H9 (cell line): ENCODE measurements around the gene PLA2R1. TPM values are rescaled to one million over a fixed set of nuclear protein-coding genes. Genes with fewer than 3 reads are reported as not detected.

Experiments
- DNase-seq: peaks from one replicate; pipeline ENCODE4 v3.0.0-alpha.2; 2017
- H2AFZ ChIP-seq: one replicate; pipeline ENCODE4 v1.6.1; 2013; ENCODE audit warnings: mild to moderate bottlenecking, low read length, control low read depth, moderate library complexity
- H2AK5ac ChIP-seq: 2 replicates; pipeline ENCODE4 v1.6.1; 2013; ENCODE audit warnings: low read length, control low read depth, mixed read lengths; ENCODE audit not compliant: insufficient read length
- H2BK120ac ChIP-seq: one replicate; pipeline ENCODE4 v1.6.1; 2013; ENCODE audit warnings: low read depth, mild to moderate bottlenecking, low read length, control low read depth, inconsistent platforms; ENCODE audit not compliant: poor library complexity, severe bottlenecking
- H2BK12ac ChIP-seq: 2 replicates; pipeline ENCODE4 v1.6.1; 2013; ENCODE audit warnings: low read length, control low read depth, mixed read lengths, low read depth; ENCODE audit not compliant: insufficient read length
- H2BK15ac ChIP-seq: 2 replicates; pipeline ENCODE4 v1.6.1; 2013; ENCODE audit warnings: low read depth, low read length, control low read depth
- H2BK20ac ChIP-seq: one replicate; pipeline ENCODE4 v1.6.1; 2013; ENCODE audit warnings: low read depth, mild to moderate bottlenecking, low read length, control low read depth, inconsistent platforms; ENCODE audit not compliant: poor library complexity, severe bottlenecking
- H2BK5ac ChIP-seq: 2 replicates; pipeline ENCODE4 v1.6.1; 2013; ENCODE audit warnings: low read length, control low read depth, mixed read lengths; ENCODE audit not compliant: insufficient read length
- H3K14ac ChIP-seq: 2 replicates; pipeline ENCODE4 v1.6.1; 2013; ENCODE audit warnings: low read length, control low read depth; ENCODE audit not compliant: insufficient read depth
- H3K18ac ChIP-seq: 2 replicates; pipeline ENCODE4 v1.6.1; 2013; ENCODE audit warnings: low read depth, mild to moderate bottlenecking, mixed read lengths, low read length, control low read depth; ENCODE audit not compliant: insufficient read length
- H3K23ac ChIP-seq: 2 replicates; pipeline ENCODE4 v1.6.1; 2013; ENCODE audit warnings: low read length, control low read depth, mixed read lengths, low read depth; ENCODE audit not compliant: insufficient read length
- H3K23me2 ChIP-seq: 2 replicates; pipeline ENCODE4 v1.6.1; 2013; ENCODE audit warnings: low read depth, mild to moderate bottlenecking, mixed read lengths, low read length, control low read depth; ENCODE audit not compliant: insufficient read length, poor library complexity, severe bottlenecking
- H3K27ac ChIP-seq: 2 replicates; pipeline ENCODE4 v1.5.1; 2013; ENCODE audit warnings: low read length, control low read depth, mixed read lengths, low read depth; ENCODE audit not compliant: insufficient read length
- H3K27me3 ChIP-seq: 2 replicates; pipeline ENCODE4 v1.6.1; 2013; ENCODE audit warnings: low read length, control low read depth, inconsistent platforms; ENCODE audit not compliant: insufficient read depth
- H3K4ac ChIP-seq: 2 replicates; pipeline ENCODE4 v1.6.1; 2013; ENCODE audit warnings: low read depth, mild to moderate bottlenecking, control low read depth, inconsistent platforms, low read length, moderate library complexity
- H3K4me1 ChIP-seq: 2 replicates; pipeline ENCODE4 v1.6.1; 2013; ENCODE audit warnings: low read length, control low read depth, inconsistent platforms; ENCODE audit not compliant: insufficient read depth
- H3K4me2 ChIP-seq: 2 replicates; pipeline ENCODE4 v1.6.1; 2013; ENCODE audit warnings: low read length, control low read depth, mixed read lengths; ENCODE audit not compliant: insufficient read length, insufficient read depth
- H3K56ac ChIP-seq: 2 replicates; pipeline ENCODE4 v1.6.1; 2013; ENCODE audit warnings: low read depth, mild to moderate bottlenecking, mixed read lengths, low read length, control low read depth; ENCODE audit not compliant: insufficient read length
- H3K79me1 ChIP-seq: 2 replicates; pipeline ENCODE4 v1.6.1; 2013; ENCODE audit warnings: low read depth, mild to moderate bottlenecking, moderate library complexity, low read length, control low read depth, inconsistent platforms; ENCODE audit not compliant: insufficient read depth, poor library complexity, severe bottlenecking
- H3K79me2 ChIP-seq: 2 replicates; pipeline ENCODE4 v1.6.1; 2013; ENCODE audit warnings: low read length, control low read depth, inconsistent platforms; ENCODE audit not compliant: insufficient read depth
- H3K9ac ChIP-seq: 2 replicates; pipeline ENCODE4 v1.6.1; 2013; ENCODE audit warnings: low read length, control low read depth, mixed read lengths; ENCODE audit not compliant: insufficient read length; ENCODE audit errors: extremely low read depth
- H3K9me3 ChIP-seq: one replicate; pipeline ENCODE4 v1.6.1; 2013; ENCODE audit warnings: low read depth, low read length, inconsistent platforms; ENCODE audit not compliant: control insufficient read depth
- H3T11ph ChIP-seq: one replicate; pipeline ENCODE4 v1.6.1; 2013; ENCODE audit warnings: mild to moderate bottlenecking, low read length, control low read depth, inconsistent platforms
- H4K20me1 ChIP-seq: one replicate; pipeline ENCODE4 v1.6.1; 2013; ENCODE audit not compliant: control insufficient read depth, insufficient read length, insufficient read depth
- H4K5ac ChIP-seq: 2 replicates; pipeline ENCODE4 v1.6.1; 2013; ENCODE audit warnings: low read depth, mild to moderate bottlenecking, mixed read lengths, low read length, control low read depth; ENCODE audit not compliant: insufficient read length
- H4K8ac ChIP-seq: replicated peaks from 2 replicates; pipeline ENCODE4 v1.6.1; 2013; ENCODE audit warnings: low read length, control low read depth, mixed read lengths, low read depth; ENCODE audit not compliant: insufficient read length
- H4K91ac ChIP-seq: 2 replicates; pipeline ENCODE4 v1.6.1; 2013; ENCODE audit warnings: low read depth, mild to moderate bottlenecking, moderate library complexity, mixed read lengths, low read length, control low read depth; ENCODE audit not compliant: insufficient read length
- H3K27ac Mint-ChIP-seq, 3 experiments: 2 replicates in 2 of 3; 3 replicates in 1 of 3; pipeline ENCODE4 v1.8.0; 2020 to 2021; ENCODE audit warnings: mixed read lengths in 3 of 3, mild to moderate bottlenecking in 1 of 3, moderate library complexity in 1 of 3
- H3K27me3 Mint-ChIP-seq: 2 replicates; pipeline ENCODE4 v1.8.0; 2021; ENCODE audit warnings: low read depth, mild to moderate bottlenecking, moderate library complexity, mixed read lengths
- H3K36me3 Mint-ChIP-seq, 3 experiments: 2 replicates in 2 of 3; 3 replicates in 1 of 3; pipeline ENCODE4 v1.8.0; 2020 to 2021; ENCODE audit warnings: low read depth in 3 of 3, mixed read lengths in 3 of 3; ENCODE audit not compliant: insufficient read depth in 1 of 3
- H3K4me1 Mint-ChIP-seq, 2 experiments: 2 replicates each; pipeline ENCODE4 v1.8.0; 2020; ENCODE audit warnings: mixed read lengths in 2 of 2
- H3K4me3 Mint-ChIP-seq, 2 experiments: 2 replicates in 1 of 2; 3 replicates in 1 of 2; pipeline ENCODE4 v1.8.0; 2020 to 2021; ENCODE audit warnings: mild to moderate bottlenecking in 2 of 2, mixed read lengths in 2 of 2, moderate library complexity in 1 of 2
- H3K9me3 Mint-ChIP-seq, 2 experiments: 2 replicates in 1 of 2; 3 replicates in 1 of 2; pipeline ENCODE4 v1.8.0; 2020; ENCODE audit warnings: mild to moderate bottlenecking in 2 of 2, mixed read lengths in 2 of 2, moderate library complexity in 1 of 2
- WGBS: extraction: QIAGEN DNeasy Blood & Tissue Kit; methylation state at CpG from one replicate; pipeline ENCODE4 v1.1.7; 2013; ENCODE audit warnings: missing lambda C conversion rate, low lambda C conversion rate, mixed read lengths; ENCODE audit not compliant: insufficient read length; ENCODE audit errors: extremely low coverage; 5-methylcytosine and 5-hydroxymethylcytosine counted together
- total RNA-seq: library from RNA; stranded (reverse); gene quantifications from 2 replicates; pipeline ENCODE4 v1.2.1, GENCODE V29; 2021
- TF ChIP-seq, protein P1 (sequence below): fragments of 200-600 bp; sonication (generic); conservative IDR thresholded peaks from 3 replicates; pipeline ENCODE4 v1.8.0; 2021; ENCODE audit warnings: antibody characterized with exemption, mild to moderate bottlenecking

The PLA2R1 gene
- total RNA-seq, 1 experiment from 2014 or later = 0.83 TPM

GRCh38 chr2:159926695-159927094 is 135.7 kb downstream of the PLA2R1 start:
- Histone ChIP-seq H3K14ac (no peak overlapping the region), H3K4ac (no peak overlapping the region), H3K27me3 (no peaks in the 10 kb centered on the region), H3K27ac (no peak overlapping the region), H3K23me2 (peaks cover 2% of the 10 kb centered on the region), H2BK12ac (no peak overlapping the region), H2BK120ac (no peak overlapping the region), H2AK5ac (no peak overlapping the region), H2AFZ (no peak overlapping the region), H2BK15ac (no peak overlapping the region), H3K56ac (no peak overlapping the region), H3K4me1 (no peaks in the 10 kb centered on the region), H3K9me3 (no peaks in the 10 kb centered on the region), H3K4me2 (no peak overlapping the region), H3K23ac (no peak overlapping the region), H2BK20ac (no peak overlapping the region), H3K18ac (no peak overlapping the region), H4K8ac (peak overlapping the region; percentile 19), H3K79me1 (no peaks in the 10 kb centered on the region), H3K9ac (no peak overlapping the region), H3K79me2 (0 out of 2 replicates have a peak, but pooled peaks cover 2% of the 10 kb centered on the region), H3T11ph (no peak overlapping the region), H4K5ac (no peak overlapping the region), H2BK5ac (no peak overlapping the region), H4K20me1 (no peaks in the 10 kb centered on the region), H4K91ac (no peak overlapping the region)
- Mint-ChIP-seq H3K9me3 (peaks cover 0 to 2% of the 10 kb centered on the region in 2 experiments; a peak in 2 of 5 replicates), H3K27ac (no peak overlapping the region; a peak in 1 of 7 replicates), H3K27me3 (peaks cover under 1% of the 10 kb centered on the region), H3K4me3 (no peak overlapping the region), H3K36me3 (no peaks in the 10 kb centered on the region; a peak in 2 of 7 replicates), H3K4me1 (peaks cover 11 to 17% of the 10 kb centered on the region in 2 experiments)
- DNase-seq = no peak
- no CpG with 5 or more reads among the region's 2 CpGs for WGBS
- TF ChIP-seq, protein P1, sequence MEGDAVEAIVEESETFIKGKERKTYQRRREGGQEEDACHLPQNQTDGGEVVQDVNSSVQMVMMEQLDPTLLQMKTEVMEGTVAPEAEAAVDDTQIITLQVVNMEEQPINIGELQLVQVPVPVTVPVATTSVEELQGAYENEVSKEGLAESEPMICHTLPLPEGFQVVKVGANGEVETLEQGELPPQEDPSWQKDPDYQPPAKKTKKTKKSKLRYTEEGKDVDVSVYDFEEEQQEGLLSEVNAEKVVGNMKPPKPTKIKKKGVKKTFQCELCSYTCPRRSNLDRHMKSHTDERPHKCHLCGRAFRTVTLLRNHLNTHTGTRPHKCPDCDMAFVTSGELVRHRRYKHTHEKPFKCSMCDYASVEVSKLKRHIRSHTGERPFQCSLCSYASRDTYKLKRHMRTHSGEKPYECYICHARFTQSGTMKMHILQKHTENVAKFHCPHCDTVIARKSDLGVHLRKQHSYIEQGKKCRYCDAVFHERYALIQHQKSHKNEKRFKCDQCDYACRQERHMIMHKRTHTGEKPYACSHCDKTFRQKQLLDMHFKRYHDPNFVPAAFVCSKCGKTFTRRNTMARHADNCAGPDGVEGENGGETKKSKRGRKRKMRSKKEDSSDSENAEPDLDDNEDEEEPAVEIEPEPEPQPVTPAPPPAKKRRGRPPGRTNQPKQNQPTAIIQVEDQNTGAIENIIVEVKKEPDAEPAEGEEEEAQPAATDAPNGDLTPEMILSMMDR = peak; percentile 45; the same call in 2 of the 3 replicates
